HepG2 (cell line): ENCODE measurements around the gene FZD4. TPM values are rescaled to one million over a fixed set of nuclear protein-coding genes. Genes with fewer than 3 reads are reported as not detected.

ENCODE experiments used
- BORCS8-MEF2B ChIP-seq: sonication (generic); formaldehyde crosslinking; IDR thresholded peaks from 2 replicates; pipeline ENCODE4 v1.8.0; 2022; ENCODE audit warnings: mild to moderate bottlenecking, missing genetic modification reagents
- KLF12 ChIP-seq: sonication (generic); formaldehyde crosslinking; IDR thresholded peaks from 2 replicates; pipeline ENCODE4 v1.4.0; 2020; ENCODE audit warnings: missing genetic modification reagents, borderline replicate concordance
- ONECUT2 ChIP-seq: sonication (generic); formaldehyde crosslinking; IDR thresholded peaks from 2 replicates; pipeline ENCODE4 v1.4.0; 2020; ENCODE audit warnings: missing genetic modification reagents
- PHF8 ChIP-seq: sonication (generic); formaldehyde crosslinking; IDR thresholded peaks from 2 replicates; pipeline ENCODE4 v1.5.0; 2020; ENCODE audit warnings: missing genetic modification reagents
- SOX5 ChIP-seq: IDR thresholded peaks from 2 replicates; pipeline ENCODE4 v1.6.1; 2016; ENCODE audit warnings: borderline replicate concordance
- SRSF9 ChIP-seq: fragments of 200-400 bp; formaldehyde crosslinking; IDR thresholded peaks from 2 replicates; pipeline ENCODE4 v1.6.1; 2018; ENCODE audit warnings: borderline replicate concordance, mild to moderate bottlenecking, low read depth, low read length; ENCODE audit not compliant: insufficient read depth, poor library complexity, severe bottlenecking
- ZNF331 ChIP-seq: sonication (generic); formaldehyde crosslinking; IDR thresholded peaks from 2 replicates; pipeline ENCODE4 v1.4.0; 2020; ENCODE audit warnings: missing genetic modification reagents
- ZNF550 ChIP-seq: sonication (generic); formaldehyde crosslinking; IDR thresholded peaks from 2 replicates; pipeline ENCODE4 v1.4.0; 2020; ENCODE audit warnings: mild to moderate bottlenecking, missing genetic modification reagents, borderline replicate concordance
- ZNF605 ChIP-seq: sonication (generic); formaldehyde crosslinking; IDR thresholded peaks from 2 replicates; pipeline ENCODE4 v1.8.0; 2022; ENCODE audit warnings: mild to moderate bottlenecking, missing genetic modification reagents
- ZNF781 ChIP-seq: sonication (generic); formaldehyde crosslinking; IDR thresholded peaks from 2 replicates; pipeline ENCODE4 v1.5.1; 2020; ENCODE audit warnings: borderline replicate concordance, mild to moderate bottlenecking, missing genetic modification reagents; ENCODE audit errors: not compliant biosample characterization
- ZSCAN31 ChIP-seq: sonication (generic); formaldehyde crosslinking; IDR thresholded peaks from 2 replicates; pipeline ENCODE4 v1.5.0; 2020; ENCODE audit warnings: low read depth, mild to moderate bottlenecking, missing genetic modification reagents
- polyA plus RNA-seq, 8 experiments: library from polyadenylated mRNA; depleted of rRNA in 3 of 8; stranded (reverse) in 7 of 8; unstranded in 1 of 8; fragments of >200 nt; fragmentation: Illumina TruSeq in 4 of 8; extraction: Trizol in 4 of 8; gene quantifications; 2 replicates each; pipeline versions ENCODE4 v1.2.1 to v1.2.3, GENCODE V29; 2011 to 2016; ENCODE audit warnings: low read depth in 4 of 8, missing spikeins in 1 of 8, mixed read lengths in 1 of 8; ENCODE audit not compliant: insufficient read depth in 1 of 8
- total RNA-seq, 5 experiments: library from RNA; depleted of rRNA; stranded (reverse); fragments of >200 nt; fragmentation: Illumina TruSeq; extraction: Trizol; gene quantifications; 2 replicates each; pipeline ENCODE4 v1.2.3, GENCODE V29; 2016; ENCODE audit warnings: low read depth in 1 of 5
- TF ChIP-seq, protein P1 (sequence below): sonication (generic); formaldehyde crosslinking; IDR thresholded peaks from 2 replicates; pipeline ENCODE4 v1.5.1; 2020; ENCODE audit warnings: mild to moderate bottlenecking, missing genetic modification reagents, borderline replicate concordance

FZD4 gene
- total and polyA plus RNA-seq, 2 of the 13 experiments (the other 11 are each of a cell fraction or from before 2014, with no cell fraction given) = 46.5 to 70.4 TPM

DNA sequence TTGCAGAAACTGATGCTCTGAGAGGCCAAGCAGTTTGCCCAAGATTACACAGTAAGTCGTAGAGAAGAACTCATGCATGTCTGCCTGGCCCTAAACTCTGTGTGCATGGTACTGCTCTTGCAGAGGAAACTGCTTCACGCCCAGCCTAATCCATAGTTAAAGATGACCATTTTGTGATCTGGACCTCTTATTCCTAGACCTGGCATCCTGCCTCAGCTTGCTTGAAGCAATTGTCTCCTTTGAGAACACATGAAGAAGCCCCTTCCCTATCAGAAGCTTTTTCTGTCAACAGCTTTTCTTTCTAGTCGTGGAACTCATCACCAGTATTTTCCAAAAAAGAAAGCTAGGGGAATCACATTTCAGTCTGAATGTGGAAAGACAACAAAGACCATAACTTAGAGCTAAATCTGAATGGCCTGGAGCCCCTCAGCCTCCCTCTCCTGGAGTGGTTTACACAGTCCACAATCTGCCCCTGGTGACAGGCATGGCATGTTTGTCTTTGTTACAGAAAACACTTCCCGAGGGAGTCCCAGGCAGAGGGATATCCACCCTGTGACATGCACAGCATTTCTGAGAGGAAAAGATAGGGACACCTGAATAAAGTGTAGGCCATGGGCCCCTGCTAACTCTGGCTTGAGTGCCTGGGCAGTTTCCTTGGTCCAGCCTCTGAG lies 2.9 kb upstream of the FZD4 start (continued):
- TF ChIP-seq SOX5 (CRISPR knock-in tag) = peak; percentile 43; the same call in 1 of the 2 replicates
- TF ChIP-seq ZNF605 = 0 out of 2 replicates have a peak, but pooled peaks have one; percentile 35
- TF ChIP-seq SRSF9 = no peak
- TF ChIP-seq KLF12 (CRISPR knock-in tag) = no peak
- no peak for TF ChIP-seq ZNF781 (CRISPR knock-in tag)
- TF ChIP-seq, protein P1, sequence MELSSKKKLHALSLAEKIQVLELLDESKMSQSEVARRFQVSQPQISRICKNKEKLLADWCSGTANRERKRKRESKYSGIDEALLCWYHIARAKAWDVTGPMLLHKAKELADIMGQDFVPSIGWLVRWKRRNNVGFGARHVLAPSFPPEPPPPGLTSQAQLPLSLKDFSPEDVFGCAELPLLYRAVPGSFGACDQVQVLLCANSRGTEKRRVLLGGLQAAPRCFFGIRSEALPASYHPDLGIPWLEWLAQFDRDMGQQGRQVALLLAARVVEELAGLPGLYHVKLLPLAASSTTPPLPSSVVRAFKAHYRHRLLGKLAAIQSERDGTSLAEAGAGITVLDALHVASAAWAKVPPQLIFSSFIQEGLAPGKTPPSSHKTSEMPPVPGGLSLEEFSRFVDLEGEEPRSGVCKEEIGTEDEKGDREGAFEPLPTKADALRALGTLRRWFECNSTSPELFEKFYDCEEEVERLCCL (CRISPR knock-in tag) = no peak
- no peak for TF ChIP-seq ZNF550
- no peak for TF ChIP-seq PHF8 (CRISPR knock-in tag)
- 0 out of 2 replicates have a peak, but pooled peaks have one; percentile 8 for TF ChIP-seq ZNF331 (CRISPR knock-in tag)
- TF ChIP-seq ZSCAN31 (CRISPR knock-in tag) = no peak
- no peak for TF ChIP-seq ONECUT2 (CRISPR knock-in tag)
- TF ChIP-seq BORCS8-MEF2B = no peak
